Embryonic facial prominence (tissue), 1 donor: ENCODE measurements around the gene DST.
"Not testable (repeated sequence)": the region's sequence is repeated elsewhere in the genome, so short reads cannot be mapped to it uniquely, and the experiment has no call there.

ENCODE experiments used
- DNase-seq: peaks from one replicate; pipeline ENCODE4 v3.0.0-alpha.2; 2016; ENCODE audit errors: extremely low spot score

DST gene

GRCh38 chr6:56663344-56663743 lies 20.7 kb upstream of the DST start:
- DNase-seq = no peak

GRCh38 chr6:56661338-56661737 lies 18.6 kb upstream of the DST start:
- DNase-seq = not testable (repeated sequence)

DNA sequence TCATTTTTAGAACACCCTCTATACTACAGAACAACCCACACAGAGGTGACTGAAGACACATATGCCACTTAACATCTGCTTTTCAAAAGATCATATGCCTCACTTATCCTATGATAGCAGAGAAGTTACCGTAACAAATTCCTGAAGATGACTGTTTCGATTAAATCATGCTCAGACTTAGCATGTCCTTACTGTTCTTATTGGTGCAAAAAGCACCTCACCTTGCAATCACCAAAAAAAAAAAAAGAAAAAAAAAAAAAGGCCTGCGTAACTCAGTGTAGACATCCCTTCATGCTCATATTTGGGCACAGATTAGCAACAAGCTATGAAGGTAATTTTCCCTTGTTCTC lies 17.7 kb upstream of the DST start:
- no peak for DNase-seq

GRCh38 chr6:56659721-56660380 lies 17.2 kb upstream of the DST start:
- no peak for DNase-seq

- no peak for DNase-seq
These were observed 15.6 kb upstream of the DST start for GRCh38 chr6:56658326-56658725.

DNA sequence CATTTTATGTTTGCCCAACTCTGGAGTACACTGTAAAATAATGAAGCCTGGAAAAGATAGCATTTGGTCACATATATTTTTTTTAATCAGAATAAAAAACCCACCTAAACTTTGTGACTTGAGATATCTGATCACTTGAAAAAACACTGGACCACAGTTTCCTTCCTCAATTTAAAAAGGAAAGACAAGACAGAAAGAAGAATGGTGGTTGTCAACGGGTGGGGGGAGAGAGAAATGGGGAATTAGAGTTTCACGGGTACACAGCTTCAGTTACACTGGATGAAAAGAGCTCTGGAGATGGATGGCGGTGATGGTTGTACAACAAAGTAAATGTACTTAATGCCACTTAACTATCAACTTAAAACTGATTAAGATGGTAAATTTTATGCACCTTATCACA lies 14.7 kb upstream of the DST start:
- no peak for DNase-seq

DNA sequence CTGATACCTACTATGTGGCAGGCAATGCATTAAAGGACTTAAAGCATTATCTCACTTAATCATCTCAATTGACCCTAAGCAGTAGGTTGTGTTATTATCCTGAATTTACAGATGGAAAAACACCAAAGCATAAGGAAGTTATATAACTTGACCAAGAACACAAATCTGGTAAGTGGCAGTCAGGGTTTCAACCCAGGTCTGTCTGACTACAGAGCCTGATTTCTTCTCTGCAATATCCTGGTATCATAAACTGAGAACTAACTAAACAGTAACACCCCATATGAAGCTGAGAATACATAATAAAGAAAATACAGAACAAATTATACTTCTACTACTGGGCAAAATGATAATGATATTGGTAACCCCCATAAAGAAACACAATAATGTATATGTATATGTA lies 13.8 kb upstream of the DST start:
- no peak for DNase-seq

- no peak for DNase-seq
These were observed 13.3 kb upstream of the DST start for GRCh38 chr6:56655996-56656395.

GRCh38 chr6:56655249-56655648 lies 12.6 kb upstream of the DST start:
- no peak for DNase-seq

DNA sequence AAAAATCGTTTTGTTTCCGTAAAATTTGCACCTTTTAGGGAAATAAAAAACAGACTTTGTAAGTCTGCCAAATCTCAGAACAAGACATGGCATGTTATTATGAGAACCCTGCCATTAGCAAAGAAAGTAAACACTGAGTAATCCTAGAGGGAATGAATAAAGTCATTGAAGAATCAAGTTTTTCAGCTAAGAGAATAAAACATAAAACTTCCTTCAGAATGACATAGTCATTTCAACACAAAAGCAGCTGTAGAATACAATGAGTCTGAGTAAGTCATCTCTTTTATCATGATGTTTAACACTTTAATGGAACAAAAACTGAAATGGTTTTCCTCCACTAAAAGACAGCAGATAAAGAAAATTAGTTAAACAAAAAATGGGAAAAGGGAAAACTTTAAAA lies 10.3 kb upstream of the DST start:
- peak; percentile 40 for DNase-seq

DNA sequence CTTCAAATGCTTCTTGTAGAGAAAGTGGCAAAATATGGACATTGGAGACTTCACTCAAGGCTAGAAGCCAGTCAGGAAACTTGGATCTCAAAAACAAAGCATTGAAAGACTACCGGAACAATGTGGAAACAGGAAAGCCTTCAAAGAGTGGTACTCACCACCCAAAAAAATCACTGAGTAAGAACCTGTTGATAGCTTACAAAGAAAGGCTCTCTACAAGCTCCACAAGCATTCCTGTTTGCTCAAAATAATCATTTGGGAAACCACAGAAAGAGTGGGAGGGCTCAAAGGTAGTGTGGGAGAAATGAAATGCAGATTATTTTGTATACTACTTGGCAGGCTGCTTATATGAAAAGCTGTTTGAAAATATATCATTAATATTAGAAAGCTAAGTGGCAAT lies 9.5 kb upstream of the DST start:
- no peak for DNase-seq

- no peak for DNase-seq
These were observed 7.5 kb upstream of the DST start for GRCh38 chr6:56650191-56650590.

DNA sequence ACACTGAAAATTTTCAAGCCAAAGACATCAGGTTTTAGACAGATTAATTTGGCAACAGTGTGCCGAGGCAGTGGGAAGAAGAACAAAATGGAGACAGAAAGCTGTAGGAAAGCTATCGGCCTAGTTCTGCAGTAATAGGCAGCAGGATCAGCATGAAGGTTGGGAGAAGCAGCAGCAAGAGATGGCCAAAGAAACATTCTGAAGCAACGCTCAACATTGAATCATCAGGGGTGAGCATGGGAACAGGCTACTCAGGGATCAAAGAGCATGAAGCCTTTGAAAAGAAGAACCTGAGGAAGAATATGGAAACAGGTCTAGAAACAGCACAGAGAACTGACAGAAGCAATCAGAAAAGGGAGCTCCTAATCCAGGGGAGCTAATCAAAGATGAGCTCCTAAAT lies 7.1 kb upstream of the DST start:
- DNase-seq = no peak

- DNase-seq = no peak
These were observed 6.5 kb upstream of the DST start for GRCh38 chr6:56649053-56649769.

DNA sequence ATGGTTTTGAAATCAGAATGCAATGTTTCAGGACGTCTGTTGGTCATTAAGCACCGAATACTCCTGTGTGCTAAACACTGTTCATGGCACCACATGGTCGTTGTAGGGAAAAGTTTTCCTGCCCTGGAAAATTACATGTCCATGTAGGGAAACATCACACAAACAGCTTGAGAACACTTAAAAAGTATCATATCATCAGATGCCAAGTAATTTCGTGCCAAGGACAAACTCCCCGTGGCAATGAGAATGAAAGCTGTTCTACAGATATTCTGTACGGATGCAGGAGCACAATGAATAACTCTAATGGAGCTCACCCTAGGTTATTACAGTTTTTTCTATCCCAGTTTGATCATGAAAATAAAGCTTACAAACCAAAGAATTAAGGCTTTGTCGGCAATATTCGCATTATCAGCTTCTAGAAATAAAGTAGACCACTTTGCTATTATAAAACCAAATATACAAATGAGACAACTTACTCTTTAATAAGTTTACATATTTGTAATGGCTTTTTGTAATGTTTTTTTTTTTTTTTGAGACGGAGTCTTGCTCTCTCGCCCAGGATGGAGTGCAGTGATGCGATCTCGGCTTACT lies 4.6 kb upstream of the DST start:
- DNase-seq = no peak

GRCh38 chr6:56644366-56644765 lies 1.7 kb upstream of the DST start:
- DNase-seq = no peak

- DNase-seq = no peak
These were observed 845 bp upstream of the DST start for GRCh38 chr6:56643379-56644089.

- no peak for DNase-seq
These were observed 2.3 kb downstream of the DST start for GRCh38 chr6:56640374-56640773.

DNA sequence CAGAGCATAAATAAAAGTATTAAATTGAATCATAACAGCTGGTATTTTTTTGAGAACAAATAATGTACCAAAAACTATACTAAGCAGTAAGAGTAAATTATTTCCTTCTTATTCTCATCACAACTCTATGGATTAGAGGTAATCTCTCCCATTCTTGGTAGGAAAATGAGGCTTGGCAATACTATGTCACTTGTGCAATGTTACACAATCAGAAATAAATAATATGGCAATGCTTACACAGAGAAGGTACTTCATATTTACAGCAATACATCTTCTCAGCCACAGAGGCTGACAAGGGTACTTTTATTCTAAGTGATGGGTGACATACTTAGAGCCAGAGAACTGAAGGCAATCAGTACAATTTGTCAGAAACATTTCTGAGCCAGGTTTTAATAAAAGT lies 3.9 kb downstream of the DST start:
- DNase-seq = no peak

DNA sequence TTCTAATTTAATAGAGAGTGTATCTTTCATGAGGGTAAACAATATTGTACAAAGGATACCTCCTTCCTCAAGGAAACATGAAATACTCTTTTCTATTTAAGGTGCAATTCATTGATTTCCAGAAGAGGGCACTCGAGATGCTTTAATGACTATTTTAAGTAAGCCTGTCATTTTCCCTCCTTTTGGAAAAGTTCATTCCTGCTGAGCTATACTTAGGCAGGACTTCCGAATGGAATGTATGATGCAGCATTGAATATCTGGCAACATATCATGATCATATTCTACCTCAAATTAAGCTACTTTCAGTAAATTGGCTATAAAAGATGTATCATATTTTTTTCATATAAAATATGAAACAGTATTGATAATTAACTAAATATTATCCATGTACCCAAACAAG lies 5.0 kb downstream of the DST start:
- peak; percentile 47 for DNase-seq

GRCh38 chr6:56628105-56628504 lies 14.6 kb downstream of the DST start:
- DNase-seq = no peak

GRCh38 chr6:56625356-56625755 lies 17.3 kb downstream of the DST start:
- DNase-seq = no peak

GRCh38 chr6:56624728-56625069 lies 18.0 kb downstream of the DST start:
- DNase-seq = no peak
